Neutrophil (primary cell): ENCODE results near the gene OR1I1.

Source experiments
- H3K27ac ChIP-seq: fragments of 200-600 bp; sonication (generic); 2 replicates; pipeline ENCODE4 v1.5.1; 2016; ENCODE audit warnings: mild to moderate bottlenecking, moderate library complexity
- H3K27me3 ChIP-seq: fragments of 200-600 bp; sonication (generic); 2 replicates; pipeline ENCODE4 v1.6.0; 2016; ENCODE audit warnings: mild to moderate bottlenecking
- H3K36me3 ChIP-seq: fragments of 200-600 bp; sonication (generic); 2 replicates; pipeline ENCODE4 v1.5.1; 2017
- H3K4me1 ChIP-seq, 2 experiments: fragments of 200-600 bp in 1 of 2; sonication (generic) in 1 of 2; 1 replicate in 1 of 2; 2 replicates in 1 of 2; pipeline versions ENCODE4 v1.5.1 to v1.6.1; 2013 to 2016; ENCODE audit warnings: low read depth in 1 of 2, low read length in 1 of 2, mild to moderate bottlenecking in 1 of 2, moderate library complexity in 1 of 2; ENCODE audit not compliant: control insufficient read depth in 1 of 2, insufficient read depth in 1 of 2
- H3K4me3 ChIP-seq, 2 experiments: fragments of 200-600 bp in 1 of 2; sonication (generic) in 1 of 2; 1 replicate in 1 of 2; 2 replicates in 1 of 2; pipeline ENCODE4 v1.5.1; 2013 to 2016; ENCODE audit warnings: low read depth in 1 of 2, low read length in 1 of 2, mild to moderate bottlenecking in 1 of 2, moderate library complexity in 1 of 2
- H3K9me3 ChIP-seq: fragments of 200-600 bp; sonication (generic); 2 replicates; pipeline ENCODE4 v1.5.1; 2016
- TF ChIP-seq, protein P1 (sequence below): fragments of 200-600 bp; sonication (generic); IDR thresholded peaks from 2 replicates; pipeline ENCODE4 v1.5.1; 2016; ENCODE audit warnings: antibody characterized with exemption

The OR1I1 gene

DNA sequence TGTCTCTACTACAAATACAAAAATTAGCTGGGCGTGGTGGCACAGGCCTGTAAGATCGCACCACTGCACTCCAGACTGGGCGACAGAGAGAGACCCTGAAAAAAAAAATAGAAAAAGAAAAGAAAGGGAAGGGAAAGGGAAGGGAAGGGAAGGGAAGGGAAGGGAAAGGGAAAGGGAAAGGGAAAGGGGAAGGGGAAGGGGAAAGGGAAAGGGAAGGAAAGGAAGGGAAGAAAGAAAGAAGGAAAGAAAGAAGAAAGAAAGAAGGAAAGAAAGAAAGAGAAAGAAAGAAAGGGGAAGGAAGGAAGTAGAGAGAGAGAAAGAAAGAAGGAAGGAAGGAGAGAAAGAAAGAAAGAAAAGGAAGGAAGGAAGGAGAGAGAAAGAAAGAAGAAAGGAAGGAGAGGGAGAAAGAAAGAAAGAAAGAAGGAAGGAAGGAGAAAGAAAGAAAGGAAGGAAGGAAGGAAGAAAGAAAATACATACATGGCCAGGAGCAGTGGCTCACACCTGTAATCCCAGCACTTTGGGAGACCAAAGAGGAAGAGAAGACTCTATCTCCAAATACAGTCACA lies 17.1 kb downstream of the OR1I1 start:
- Histone ChIP-seq H3K4me3 (no peak overlapping the region), H3K27me3 (peaks cover 20% of the 10 kb centered on the region), H3K27ac (no peak overlapping the region), H3K4me1 (no peaks in the 10 kb centered on the region), H3K9me3 (no peaks in the 10 kb centered on the region), H3K36me3 (no peaks in the 10 kb centered on the region)
- TF ChIP-seq, protein P1, sequence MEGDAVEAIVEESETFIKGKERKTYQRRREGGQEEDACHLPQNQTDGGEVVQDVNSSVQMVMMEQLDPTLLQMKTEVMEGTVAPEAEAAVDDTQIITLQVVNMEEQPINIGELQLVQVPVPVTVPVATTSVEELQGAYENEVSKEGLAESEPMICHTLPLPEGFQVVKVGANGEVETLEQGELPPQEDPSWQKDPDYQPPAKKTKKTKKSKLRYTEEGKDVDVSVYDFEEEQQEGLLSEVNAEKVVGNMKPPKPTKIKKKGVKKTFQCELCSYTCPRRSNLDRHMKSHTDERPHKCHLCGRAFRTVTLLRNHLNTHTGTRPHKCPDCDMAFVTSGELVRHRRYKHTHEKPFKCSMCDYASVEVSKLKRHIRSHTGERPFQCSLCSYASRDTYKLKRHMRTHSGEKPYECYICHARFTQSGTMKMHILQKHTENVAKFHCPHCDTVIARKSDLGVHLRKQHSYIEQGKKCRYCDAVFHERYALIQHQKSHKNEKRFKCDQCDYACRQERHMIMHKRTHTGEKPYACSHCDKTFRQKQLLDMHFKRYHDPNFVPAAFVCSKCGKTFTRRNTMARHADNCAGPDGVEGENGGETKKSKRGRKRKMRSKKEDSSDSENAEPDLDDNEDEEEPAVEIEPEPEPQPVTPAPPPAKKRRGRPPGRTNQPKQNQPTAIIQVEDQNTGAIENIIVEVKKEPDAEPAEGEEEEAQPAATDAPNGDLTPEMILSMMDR, result no peak

DNA sequence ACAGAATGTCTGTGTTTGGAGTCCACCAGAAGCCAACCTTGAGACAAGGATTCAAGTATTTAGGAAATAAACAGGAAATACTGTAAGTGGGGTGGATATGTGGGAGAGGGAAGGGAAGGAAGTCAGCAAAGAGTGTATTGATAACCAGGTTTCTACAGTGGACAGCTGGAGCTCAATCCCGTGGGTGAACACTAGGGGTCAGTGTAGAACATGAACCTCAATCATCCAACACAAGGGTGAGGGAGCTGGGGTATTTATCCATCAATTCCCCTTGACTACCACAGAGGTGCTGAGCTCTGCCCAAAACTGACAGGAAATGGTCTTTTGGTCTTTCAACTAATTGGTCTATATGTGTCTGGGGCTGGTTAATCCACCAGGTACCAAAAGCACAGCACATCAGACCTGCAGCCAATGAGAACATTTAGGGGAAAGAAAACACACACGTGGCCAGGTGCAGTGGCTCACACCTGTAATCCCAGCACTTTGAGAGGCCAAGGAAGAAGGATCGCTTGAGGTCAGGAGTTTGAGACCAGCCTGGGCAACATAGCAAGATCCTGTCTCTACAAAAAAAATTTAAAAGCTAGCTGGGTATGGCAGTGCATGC lies 19.6 kb downstream of the OR1I1 start:
- Histone ChIP-seq H3K36me3 (no peaks in the 10 kb centered on the region), H3K27ac (no peak overlapping the region), H3K4me3 (no peak overlapping the region), H3K4me1 (no peaks in the 10 kb centered on the region), H3K27me3 (peaks cover 30% of the 10 kb centered on the region), H3K9me3 (no peaks in the 10 kb centered on the region)
- TF ChIP-seq, protein P1, result peak; percentile 52

DNA sequence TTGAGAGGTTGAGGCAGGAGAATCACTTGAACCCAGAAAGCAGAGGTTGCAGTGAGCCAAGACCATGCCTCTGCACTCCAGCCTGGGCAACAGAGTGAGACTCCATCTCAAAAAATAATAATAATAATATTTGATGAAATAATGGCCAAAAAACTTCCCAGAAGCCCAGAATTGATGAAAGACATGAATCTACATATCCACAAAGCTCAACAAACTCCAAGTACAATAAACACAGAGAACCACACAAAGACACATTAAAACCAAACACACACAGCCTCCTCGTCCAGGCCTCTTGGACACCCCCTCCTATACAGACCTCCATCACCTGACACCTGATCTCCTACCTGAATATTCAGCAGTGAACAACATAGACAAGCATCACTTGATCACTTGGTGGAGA lies 22.0 kb downstream of the OR1I1 start:
- H3K4me1 ChIP-seq, result no peaks in the 10 kb centered on the region
- TF ChIP-seq, protein P1, result no peak
- H3K9me3 ChIP-seq, result no peaks in the 10 kb centered on the region
- H3K4me3 ChIP-seq, result no peak overlapping the region
- H3K36me3 ChIP-seq, result no peaks in the 10 kb centered on the region
- no peak overlapping the region for H3K27ac ChIP-seq
- H3K27me3 ChIP-seq, result peaks cover 54% of the 10 kb centered on the region

DNA sequence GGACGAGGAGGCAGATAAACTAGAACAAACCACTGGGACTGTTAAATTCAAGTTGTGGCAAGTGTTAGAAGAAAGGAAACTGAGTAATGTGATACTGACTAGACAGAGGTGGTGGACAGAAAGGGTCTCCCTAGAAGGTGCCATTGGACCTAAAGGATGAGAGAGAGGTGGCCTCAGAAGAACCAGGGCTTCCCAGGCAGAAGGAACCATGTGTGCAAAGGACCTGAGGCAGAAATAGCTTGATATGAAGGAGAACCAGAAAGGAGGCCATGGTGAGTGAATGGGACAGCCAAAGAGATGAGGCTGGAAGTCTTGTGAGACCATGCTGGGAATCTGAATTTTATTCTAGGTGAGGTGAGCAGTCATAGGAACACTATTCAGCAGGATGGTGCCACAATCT lies 22.4 kb downstream of the OR1I1 start:
- no peak overlapping the region for H3K4me3 ChIP-seq
- no peaks in the 10 kb centered on the region for H3K4me1 ChIP-seq
- no peak overlapping the region for H3K27ac ChIP-seq
- TF ChIP-seq, protein P1, result no peak
- no peaks in the 10 kb centered on the region for H3K9me3 ChIP-seq
- no peaks in the 10 kb centered on the region for H3K36me3 ChIP-seq
- peaks cover 58% of the 10 kb centered on the region for H3K27me3 ChIP-seq

DNA sequence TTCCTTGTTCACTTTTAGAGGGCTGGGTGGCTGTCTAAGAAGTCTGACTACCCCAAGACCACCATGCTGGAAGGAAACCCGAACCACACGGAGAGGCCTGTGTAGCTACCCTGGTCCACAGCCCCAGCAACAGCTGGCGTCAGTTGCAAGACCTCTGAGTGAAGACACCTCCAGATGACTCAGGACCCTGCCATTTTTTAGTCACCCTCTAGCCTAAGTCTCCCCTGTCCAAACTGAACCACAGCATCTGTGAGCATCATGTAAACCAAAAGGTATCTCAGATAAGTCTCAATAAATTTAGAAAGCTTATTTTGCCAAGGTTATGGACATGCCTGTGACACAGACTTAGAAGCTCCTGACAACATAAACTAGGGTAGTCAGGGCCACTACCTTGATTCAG lies 23.0 kb downstream of the OR1I1 start:
- Histone ChIP-seq H3K36me3 (no peaks in the 10 kb centered on the region), H3K27me3 (peaks cover 58% of the 10 kb centered on the region), H3K9me3 (no peaks in the 10 kb centered on the region), H3K4me1 (no peaks in the 10 kb centered on the region), H3K4me3 (no peak overlapping the region), H3K27ac (no peak overlapping the region)
- TF ChIP-seq, protein P1, result no peak
